Ectodermal cell (in vitro differentiated cells): ENCODE results near the gene LONP1.

Experiments used
- H3K27ac ChIP-seq: 2 replicates; pipeline ENCODE4 v1.7.0; 2013; ENCODE audit warnings: mild to moderate bottlenecking, low read depth, low read length; ENCODE audit not compliant: insufficient read depth, poor library complexity, severe bottlenecking
- H3K27me3 ChIP-seq: 2 replicates; pipeline ENCODE4 v1.7.0; 2013; ENCODE audit warnings: mild to moderate bottlenecking, low read length; ENCODE audit not compliant: insufficient read depth, control insufficient read depth, poor library complexity, severe bottlenecking
- H3K36me3 ChIP-seq: one replicate; pipeline ENCODE4 v1.7.0; 2013; ENCODE audit warnings: low read length; ENCODE audit not compliant: control insufficient read depth, insufficient read depth
- H3K4me1 ChIP-seq: one replicate; pipeline ENCODE4 v1.7.0; 2013; ENCODE audit warnings: low read length; ENCODE audit not compliant: control insufficient read depth, insufficient read depth
- H3K4me3 ChIP-seq: 2 replicates; pipeline ENCODE4 v1.7.0; 2013; ENCODE audit warnings: low read depth, low read length, control low read depth; ENCODE audit not compliant: insufficient read depth
- H3K9me3 ChIP-seq: 2 replicates; pipeline ENCODE4 v1.7.0; 2013; ENCODE audit warnings: mild to moderate bottlenecking, low read length, moderate library complexity; ENCODE audit not compliant: control insufficient read depth
- WGBS, 2 experiments: methylation state at CpG; one replicate each; pipeline ENCODE4 v1.1.7; 2013; ENCODE audit warnings: missing lambda C conversion rate in 2 of 2; 5-methylcytosine and 5-hydroxymethylcytosine counted together

The LONP1 gene

DNA sequence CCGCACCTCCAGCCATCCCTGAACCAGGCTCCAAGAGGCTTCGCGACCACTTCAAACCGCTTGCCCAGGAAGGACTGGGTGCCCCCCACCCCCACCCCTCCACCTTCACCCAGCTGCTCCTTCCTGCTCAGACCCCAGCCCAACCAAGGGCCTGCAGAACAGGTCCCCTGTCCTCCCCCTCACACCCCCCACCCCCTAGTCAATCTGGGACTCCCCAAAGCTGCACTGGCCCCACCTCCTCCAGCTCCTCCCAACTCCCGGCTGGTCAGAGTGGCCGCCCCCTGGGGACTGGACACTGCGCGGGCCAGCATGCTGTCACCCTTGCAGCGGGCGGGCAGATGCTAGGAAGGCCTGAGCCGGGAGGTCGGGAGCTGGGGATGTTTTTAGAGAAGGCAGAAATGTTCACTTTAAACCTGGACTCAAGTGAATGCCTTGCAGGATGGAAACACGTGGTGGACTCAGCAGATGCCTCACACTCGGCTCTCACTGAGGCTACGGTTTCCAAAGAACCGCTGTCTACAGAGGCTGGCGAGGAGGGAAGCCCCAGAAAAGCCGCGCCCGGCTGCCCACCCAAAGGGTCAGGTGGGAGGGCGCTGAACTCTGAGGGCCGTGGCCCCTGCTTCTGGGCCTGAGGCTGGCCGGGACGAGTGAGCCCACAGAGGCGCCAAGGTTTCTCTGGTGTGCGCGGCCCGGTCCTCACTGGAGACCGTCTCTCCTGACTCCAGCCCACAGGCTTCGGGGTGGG, 21.9 kb downstream of the LONP1 start:
- Histone ChIP-seq H3K27me3 (no peaks in the 10 kb centered on the region), H3K36me3 (peaks cover 30% of the 10 kb centered on the region), H3K4me3 (no peak overlapping the region), H3K4me1 (no peaks in the 10 kb centered on the region), H3K27ac (no peak overlapping the region), H3K9me3 (no peaks in the 10 kb centered on the region)
- WGBS, 2 experiments, result 92 to 93% methylated on average over 30 of the region's 30 CpGs

DNA sequence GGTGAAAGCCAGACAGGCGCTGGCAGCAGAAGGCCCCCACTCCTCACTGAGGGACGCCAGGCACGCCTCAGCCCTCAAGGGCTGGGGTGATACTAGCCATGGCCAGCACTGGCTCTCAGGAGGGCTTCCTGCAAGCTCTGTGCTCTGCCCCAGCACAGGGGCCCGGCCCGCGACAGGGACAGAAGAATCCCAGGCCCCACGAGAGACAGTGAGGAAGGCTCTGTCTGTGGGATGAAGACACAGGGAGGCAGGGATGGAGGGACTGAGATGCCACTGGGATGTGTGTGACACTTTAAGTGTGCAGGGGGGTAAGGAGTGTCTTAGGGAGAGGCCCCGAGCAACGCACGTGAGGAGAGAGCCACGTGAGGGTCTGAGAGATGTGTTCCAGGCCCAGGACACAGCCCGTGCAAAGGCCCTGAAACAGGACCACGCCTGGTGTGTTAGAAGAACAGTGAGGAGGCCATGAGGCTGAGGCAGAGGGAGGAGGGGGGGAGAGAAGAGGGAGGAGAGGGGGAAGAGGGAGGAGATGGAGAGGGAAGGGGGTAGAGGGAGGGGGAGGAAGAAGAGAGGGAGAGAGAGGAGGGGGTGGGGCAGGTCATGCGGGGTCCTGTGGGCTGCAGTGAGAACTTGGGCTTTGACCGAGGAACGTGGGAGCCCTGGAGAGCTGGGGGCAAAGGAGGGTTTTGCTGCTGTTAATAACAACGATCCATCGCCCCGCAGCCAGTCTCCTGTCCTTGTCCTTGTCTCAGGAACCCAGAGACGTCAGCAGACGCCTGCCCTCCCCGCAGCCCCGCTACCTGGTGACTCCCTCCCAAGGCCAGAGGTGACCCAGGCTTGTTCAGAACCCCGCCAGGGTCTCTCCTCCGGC, 22.7 kb downstream of the LONP1 start:
- no peak overlapping the region for H3K4me3 ChIP-seq
- peaks cover 38% of the 10 kb centered on the region for H3K36me3 ChIP-seq
- no peaks in the 10 kb centered on the region for H3K27me3 ChIP-seq
- H3K4me1 ChIP-seq, result no peaks in the 10 kb centered on the region
- WGBS, 2 experiments, result 90 to 91% methylated on average over 25 of the region's 25 CpGs
- no peak overlapping the region for H3K27ac ChIP-seq
- no peaks in the 10 kb centered on the region for H3K9me3 ChIP-seq

DNA sequence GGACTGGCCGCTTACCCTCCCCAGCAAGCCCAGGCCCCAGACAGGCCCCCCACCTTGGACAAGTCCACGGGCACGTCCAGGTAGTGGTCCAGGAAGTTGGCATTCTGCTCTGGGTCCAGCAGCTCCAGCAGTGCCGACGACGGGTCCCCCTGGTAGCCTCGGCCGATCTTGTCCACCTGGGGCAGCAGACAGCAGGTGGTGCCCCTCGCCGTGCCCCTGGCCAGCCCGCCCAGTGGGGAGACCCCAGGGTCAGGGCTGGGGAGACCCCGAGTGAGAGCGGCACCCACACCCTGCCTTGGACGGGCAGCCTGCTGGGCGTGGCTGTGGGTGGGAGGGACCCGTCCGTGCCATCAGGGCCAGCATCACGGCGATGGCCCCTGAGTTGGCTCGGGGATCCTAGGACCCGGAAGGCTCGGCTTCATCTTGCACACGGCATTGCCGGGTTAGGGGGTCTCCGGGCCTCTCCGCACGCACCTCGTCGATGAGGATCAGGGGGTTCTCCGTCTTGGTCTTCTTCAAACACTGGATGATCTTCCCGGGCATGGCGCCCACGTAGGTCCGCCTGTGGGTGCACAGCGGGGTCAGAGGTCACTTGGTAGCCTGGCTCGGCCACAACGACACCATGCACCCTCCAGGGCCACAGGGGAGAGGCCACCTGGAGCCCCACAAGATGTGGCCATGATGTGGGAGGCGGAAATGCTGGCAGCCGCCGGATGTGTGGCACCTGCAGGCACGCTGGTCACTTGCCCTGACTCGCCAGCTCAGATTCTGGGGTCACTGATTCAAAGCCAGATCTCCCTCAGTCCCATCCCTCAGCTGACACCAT, 23.5 kb downstream of the LONP1 start:
- no peaks in the 10 kb centered on the region for H3K4me1 ChIP-seq
- H3K9me3 ChIP-seq, result no peaks in the 10 kb centered on the region
- no peak overlapping the region for H3K4me3 ChIP-seq
- H3K27me3 ChIP-seq, result no peaks in the 10 kb centered on the region
- 94 to 95% methylated on average over 42 of the region's 42 CpGs for WGBS, 2 experiments
- no peak overlapping the region for H3K27ac ChIP-seq
- peaks cover 38% of the 10 kb centered on the region for H3K36me3 ChIP-seq

DNA sequence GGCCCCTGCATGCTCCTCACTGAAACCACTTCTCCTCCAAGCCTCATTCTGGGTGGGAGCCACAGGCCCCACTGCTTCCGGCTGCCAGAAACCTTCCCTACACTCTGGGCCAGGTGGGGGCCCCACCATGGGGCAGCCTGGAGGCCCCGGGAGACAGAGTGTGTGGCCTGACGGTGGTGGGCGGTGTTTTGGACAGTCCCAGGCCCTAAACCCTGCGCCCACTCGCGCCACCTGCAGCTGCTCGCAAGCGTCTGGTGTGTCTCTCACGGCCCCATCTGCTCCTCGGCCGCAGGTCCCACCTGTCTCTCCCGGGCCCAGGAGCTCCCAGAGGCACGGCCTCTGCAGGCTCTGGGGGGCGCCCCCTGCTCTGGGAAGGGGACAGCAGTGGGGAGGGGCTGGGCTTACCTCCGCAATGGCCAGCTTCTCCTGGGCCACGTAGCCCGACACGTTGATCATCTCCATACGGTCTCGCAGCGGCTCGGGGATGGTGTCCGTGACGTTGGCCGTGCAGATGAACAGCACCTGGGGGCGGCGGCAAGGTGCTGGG, 24.2 kb downstream of the LONP1 start:
- Histone ChIP-seq H3K4me3 (no peak overlapping the region), H3K36me3 (peaks cover 32% of the 10 kb centered on the region), H3K27me3 (no peaks in the 10 kb centered on the region), H3K27ac (no peak overlapping the region), H3K4me1 (no peaks in the 10 kb centered on the region), H3K9me3 (no peaks in the 10 kb centered on the region)
- 95% methylated on average over 28 of the region's 28 CpGs for WGBS, 2 experiments

DNA sequence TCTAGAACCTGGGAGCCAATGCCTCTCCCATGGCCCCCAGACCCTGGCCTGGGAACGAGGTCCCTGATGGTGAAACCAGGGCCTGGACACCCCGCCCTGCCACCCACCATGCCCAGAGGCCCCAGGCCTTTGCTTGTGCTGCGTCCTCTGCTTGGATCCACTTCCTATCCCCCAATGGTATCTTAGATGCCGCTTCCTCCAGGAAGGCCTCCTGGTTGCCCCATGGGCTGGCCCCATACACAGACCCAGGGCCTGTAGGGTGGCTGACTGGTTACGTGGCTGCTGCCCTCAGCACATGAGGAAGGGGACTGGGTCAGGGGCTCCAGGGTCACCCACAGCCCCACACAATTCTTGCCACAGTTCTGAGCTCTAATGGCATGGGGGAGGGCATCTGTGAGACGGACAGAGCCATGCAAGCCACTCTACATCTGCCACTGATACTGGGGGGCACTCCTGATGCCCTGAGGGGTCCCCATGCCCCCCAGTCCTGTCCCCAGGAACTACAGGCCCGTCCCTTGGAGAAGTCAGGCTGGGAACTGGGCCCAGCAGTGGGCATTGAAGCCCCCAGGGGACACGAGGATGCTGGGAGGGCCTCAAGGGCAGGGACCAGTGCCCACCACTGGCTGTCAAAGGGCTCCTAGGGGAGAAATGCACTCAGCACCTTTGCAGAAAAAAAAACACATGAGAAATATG, 24.8 kb downstream of the LONP1 start:
- WGBS, 2 experiments, result 93 to 96% methylated on average over 8 of the region's 8 CpGs
- peaks cover 27% of the 10 kb centered on the region for H3K36me3 ChIP-seq
- peak overlapping the region; percentile 16 for H3K27ac ChIP-seq
- H3K4me1 ChIP-seq, result no peaks in the 10 kb centered on the region
- H3K4me3 ChIP-seq, result no peak overlapping the region
- H3K9me3 ChIP-seq, result no peaks in the 10 kb centered on the region
- H3K27me3 ChIP-seq, result no peaks in the 10 kb centered on the region

DNA sequence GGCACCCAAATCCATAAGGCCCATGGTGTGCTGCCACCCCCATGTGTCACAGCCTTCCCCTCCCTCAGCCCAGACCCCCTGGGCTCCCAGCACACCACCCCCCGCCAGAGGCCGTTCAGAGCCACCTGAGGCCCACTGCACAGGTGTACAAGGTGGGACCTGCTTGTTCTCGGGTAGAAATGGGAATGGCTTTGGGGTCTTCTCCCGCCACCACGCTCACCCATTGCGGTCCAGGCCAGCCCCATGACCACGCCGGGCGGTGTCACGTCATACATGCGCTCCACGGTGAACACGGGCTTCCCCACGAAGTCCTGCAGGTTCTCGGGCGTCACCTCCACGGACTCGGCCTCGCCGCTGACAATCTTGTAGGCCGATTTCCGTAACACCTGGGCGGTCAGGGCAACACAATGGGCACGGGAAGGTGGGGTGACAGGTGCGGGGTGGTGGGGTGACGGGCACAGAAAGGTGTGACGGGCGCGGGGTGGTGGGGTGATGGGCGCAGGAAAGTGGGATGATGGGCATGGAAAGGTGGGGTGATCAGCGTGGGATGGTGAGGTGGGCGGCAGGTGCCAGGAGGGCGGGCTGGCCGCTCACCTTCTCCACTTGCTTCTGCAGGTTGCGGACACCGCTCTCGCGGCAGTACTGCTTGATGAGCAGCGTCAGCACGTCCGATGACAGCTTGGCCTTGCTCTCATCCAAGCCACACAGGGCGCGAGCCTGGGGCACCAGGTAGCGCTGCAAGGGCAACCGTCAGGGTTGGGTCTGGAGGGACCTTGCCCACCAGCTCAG, 25.6 kb downstream of the LONP1 start:
- no peak overlapping the region for H3K4me3 ChIP-seq

DNA sequence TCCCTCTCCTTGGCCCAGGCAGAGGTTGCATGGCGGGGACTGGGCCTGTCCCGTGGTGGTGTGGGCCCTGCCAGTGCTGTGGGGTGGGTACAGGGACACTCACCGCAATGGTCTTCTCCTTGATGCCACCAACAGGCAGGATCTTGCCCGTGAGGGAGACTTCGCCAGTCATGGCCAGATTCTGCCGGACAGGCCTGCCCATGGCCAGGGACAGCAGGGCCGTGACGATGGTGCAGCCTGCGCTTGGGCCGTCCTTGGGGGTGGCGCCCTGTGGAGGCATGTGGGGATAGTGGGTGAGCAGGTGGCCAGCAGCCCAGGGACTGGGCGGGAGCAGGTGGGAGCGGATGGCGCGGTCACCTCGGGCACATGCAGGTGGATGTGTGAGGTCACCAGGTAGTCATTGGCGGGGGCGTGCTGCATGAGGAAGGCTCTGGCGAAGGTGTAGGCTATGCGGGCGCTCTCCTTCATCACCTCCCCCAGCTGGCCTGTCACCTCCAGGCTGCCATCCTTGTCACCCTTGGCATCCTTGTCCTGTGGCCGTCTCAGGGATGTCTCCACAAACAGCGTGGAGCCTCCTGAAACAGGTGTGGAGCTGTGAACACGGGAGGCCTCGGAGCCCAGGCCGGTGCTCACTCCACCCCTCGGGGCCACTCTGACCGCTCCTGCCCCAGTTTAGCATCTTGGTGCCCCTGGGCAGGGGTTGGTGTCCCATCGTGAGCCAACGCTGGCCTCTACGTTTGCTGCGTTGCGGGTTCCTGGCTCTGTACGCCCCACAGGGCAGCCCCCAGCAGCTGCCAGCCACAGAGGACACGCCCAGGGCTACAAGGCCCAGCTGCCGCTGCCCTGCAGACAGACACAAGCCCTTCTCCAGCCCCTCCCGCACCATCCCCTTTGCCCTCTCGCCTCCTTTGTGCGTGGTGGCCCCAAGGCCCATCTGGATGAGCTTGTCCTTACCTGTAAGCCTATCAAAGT, 26.5 kb downstream of the LONP1 start:
- Histone ChIP-seq H3K27ac (peak overlapping the region; percentile 8), H3K4me3 (no peak overlapping the region), H3K27me3 (no peaks in the 10 kb centered on the region), H3K4me1 (no peaks in the 10 kb centered on the region), H3K9me3 (no peaks in the 10 kb centered on the region), H3K36me3 (peaks cover 27% of the 10 kb centered on the region)
- 95% methylated on average over 39 of the region's 39 CpGs for WGBS, 2 experiments

More for the DNA sequence above, 25.6 kb downstream of the LONP1 start:
- Histone ChIP-seq H3K27me3 (no peaks in the 10 kb centered on the region), H3K9me3 (no peaks in the 10 kb centered on the region), H3K4me1 (no peaks in the 10 kb centered on the region), H3K36me3 (peaks cover 27% of the 10 kb centered on the region), H3K27ac (no peak overlapping the region)
- WGBS, 2 experiments, result 96% methylated on average over 45 of the region's 45 CpGs

DNA sequence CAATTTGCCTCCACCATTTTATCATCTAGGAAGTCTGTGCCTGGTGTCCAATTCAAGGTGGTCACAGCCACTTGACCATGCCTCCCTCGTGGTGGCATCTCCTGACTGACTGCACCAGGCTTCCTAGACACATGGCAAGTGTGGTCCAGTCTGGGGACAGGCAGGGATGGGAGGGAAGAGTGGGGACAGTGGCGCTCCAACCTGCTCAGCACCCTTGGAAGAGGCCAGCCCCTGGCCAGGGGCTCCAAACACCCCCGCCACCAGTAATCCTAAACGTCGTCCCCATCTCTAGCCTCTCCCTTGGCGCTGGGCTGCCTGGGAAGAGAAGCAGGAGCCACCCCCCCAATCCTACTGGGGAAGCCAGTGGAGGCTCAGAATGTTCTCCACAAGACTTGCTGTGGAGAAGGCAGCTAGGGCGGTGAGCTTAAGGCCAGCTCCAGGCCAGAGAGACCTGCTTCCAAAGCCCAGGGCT, 27.2 kb downstream of the LONP1 start:
- Histone ChIP-seq H3K9me3 (no peaks in the 10 kb centered on the region), H3K4me1 (no peaks in the 10 kb centered on the region), H3K4me3 (no peak overlapping the region), H3K27me3 (no peaks in the 10 kb centered on the region), H3K36me3 (peaks cover 27% of the 10 kb centered on the region), H3K27ac (peak overlapping the region; percentile 8)
- 91 to 93% methylated on average over 7 of the region's 7 CpGs for WGBS, 2 experiments
